DOHH2 (cell line): Measurements from ENCODE around the gene KLHDC8B.

ENCODE experiments used
- CTCF ChIP-seq: fragments of 200-600 bp; sonication (generic); IDR thresholded peaks from one replicate; pipeline ENCODE4 v1.5.1; 2014; ENCODE audit warnings: antibody characterized with exemption, mild to moderate bottlenecking, low read depth, low read length; ENCODE audit not compliant: poor library complexity, severe bottlenecking
- EZH2phosphoT487 ChIP-seq: fragments of 200-600 bp; sonication (generic); IDR thresholded peaks from 2 replicates; pipeline ENCODE4 v1.6.1; 2017; ENCODE audit warnings: borderline replicate concordance, mild to moderate bottlenecking, antibody characterized with exemption, low read length, moderate library complexity, mixed read lengths

- TF ChIP-seq CTCF (no peak), EZH2phosphoT487 (no peak)
Observed at GRCh38 chr3:49122886-49123545, 48.4 kb upstream of the KLHDC8B start.
